Loucy (cell line): ENCODE measurements around the gene STAP2.

Experiments
- CTCF ChIP-seq: fragments of 200-600 bp; sonication (generic); conservative IDR thresholded peaks from 2 replicates; pipeline ENCODE4 v1.5.1; 2014; ENCODE audit warnings: mild to moderate bottlenecking, antibody characterized with exemption, low read length
- EZH2phosphoT487 ChIP-seq: fragments of 200-600 bp; IDR thresholded peaks from 2 replicates; pipeline ENCODE4 v1.6.1; 2018; ENCODE audit warnings: antibody characterized with exemption, mild to moderate bottlenecking, moderate library complexity, borderline replicate concordance

DNA sequence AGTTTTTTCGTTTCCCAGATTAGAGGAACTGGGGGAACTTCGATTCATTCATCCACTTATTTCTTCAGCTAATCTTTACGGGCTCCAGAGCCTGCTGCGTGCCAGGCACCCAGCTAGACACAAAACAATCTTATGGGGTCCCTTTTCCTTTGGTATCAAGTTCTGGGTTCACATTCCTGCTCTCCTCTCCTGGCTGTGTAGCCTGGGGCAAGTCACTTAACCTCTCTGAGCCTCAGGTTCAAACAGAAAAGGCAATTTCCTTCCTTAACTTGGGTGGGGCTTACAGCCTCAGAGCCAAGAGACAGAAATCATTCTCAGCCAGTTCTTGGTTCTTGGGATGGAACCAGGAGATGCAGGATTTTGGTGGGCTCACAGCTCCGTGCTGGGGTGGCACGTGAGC is 53.7 kb downstream of the STAP2 start:
- TF ChIP-seq CTCF: no peak
- no peak for TF ChIP-seq EZH2phosphoT487
